ENCODE measurements around the gene MT1M. TPM values are rescaled to one million over a fixed set of nuclear protein-coding genes. Genes with fewer than 3 reads are reported as not detected.
A peak's percentile ranks its signal among the peaks of the same experiment; 100 is the strongest.
"Not testable (repeated sequence)": the region's sequence is repeated elsewhere in the genome, so short reads cannot be mapped to it uniquely, and the experiment has no call there.

Gene MT1M
- total and polyA plus RNA-seq, 4 experiments from 2014 or later: not detected

- Mint-ChIP-seq H3K27me3 (peaks cover 33 to 46% of the 10 kb centered on the region in 2 donors), H3K4me3 (peak within 1 kb of the TSS in 6 of 8 donors; percentile 21 to 76 (median 31)), H3K27ac (peak within 1 kb of the TSS in 1 of 7 donors; percentile 38), H3K36me3 (peaks cover 1 to 6% of the 10 kb centered on the region in 2 donors), H3K9me3 (no peaks in the 10 kb centered on the region), H3K4me1 (peaks cover 9 to 29% (median 18%) of the 10 kb centered on the region in 4 donors)
- no peak for DNase-seq
- Histone ChIP-seq H3K9me3 (ENCODE audit: control insufficient read depth in 1 of 2, low read length in 2 of 2) (no peaks in the 10 kb centered on the region), H3K27me3 (ENCODE audit: insufficient read depth, low read length) (peaks cover 32% of the 10 kb centered on the region), H3K27ac (ENCODE audit: low read depth, low read length) (no peak within 1 kb of the TSS), H3K4me1 (ENCODE audit: insufficient read depth, low read length) (peaks cover 18% of the 10 kb centered on the region), H3K36me3 (ENCODE audit: insufficient read depth, low read length) (no peaks in the 10 kb centered on the region), H3K4me3 (ENCODE audit: low read length in 2 of 2) (no peak within 1 kb of the TSS)
- ChIA-PET CTCF (ENCODE audit: partially characterized antibody) (no interaction called here), POLR2A (ENCODE audit: partially characterized antibody) (interaction anchor here (0.9 kb wide), 1 partner anchor 24 kb away, joined by 3 read pairs; no protein-coding TSS in a partner anchor)
- intact Hi-C loops (cut with micrococcal nuclease): no loop called here
These were observed 35.4 kb downstream of the MT1M start, which contains the start of gene MT1G for GRCh38 chr16:56667581-56668571. Gene MT1G (minus strand): TSS chr16:56668065. CDS start chr16:56667993, 72 bp downstream.

GRCh38 chr16:56669005-56669839 lies 36.8 kb downstream of the MT1M start, which contains the start of gene MT1H:
Gene MT1H (plus strand): TSS chr16:56669814. CDS start chr16:56669885, 71 bp downstream.
- intact Hi-C loops (cut with micrococcal nuclease): no loop called here
- Mint-ChIP-seq H3K4me3 (peak within 1 kb of the TSS in 4 of 8 donors; percentile 17 to 76 (median 41)), H3K9me3 (no peaks in the 10 kb centered on the region), H3K4me1 (peaks cover 4 to 23% (median 15%) of the 10 kb centered on the region in 4 donors), H3K36me3 (peaks cover 1 to 6% of the 10 kb centered on the region in 2 donors), H3K27ac (no peak within 1 kb of the TSS), H3K27me3 (peaks cover 33 to 52% of the 10 kb centered on the region in 2 donors)
- CTCF ChIA-PET (ENCODE audit: partially characterized antibody): interaction anchor here (1.5 kb wide), 1 partner anchor 93 kb away, joined by 3 read pairs; no protein-coding TSS in a partner anchor
- Histone ChIP-seq H3K27me3 (ENCODE audit: insufficient read depth, low read length) (peaks cover 32% of the 10 kb centered on the region), H3K36me3 (ENCODE audit: insufficient read depth, low read length) (no peaks in the 10 kb centered on the region), H3K9me3 (ENCODE audit: control insufficient read depth in 1 of 2, low read length in 2 of 2) (no peaks in the 10 kb centered on the region), H3K4me1 (ENCODE audit: insufficient read depth, low read length) (peaks cover 13% of the 10 kb centered on the region), H3K27ac (ENCODE audit: low read depth, low read length) (no peak within 1 kb of the TSS), H3K4me3 (ENCODE audit: low read length in 2 of 2) (no peak within 1 kb of the TSS)
- POLR2A ChIA-PET (ENCODE audit: partially characterized antibody): interaction anchor here (1.3 to 1.4 kb wide), 2 partner anchors 10 to 13 kb away, joined by 3 read pairs; partner anchors contain the start of gene MT1X
- no peak for DNase-seq

GRCh38 chr16:56669840-56670619 lies 37.6 kb downstream of the MT1M start:
- H3K4me3 Mint-ChIP-seq: no peak overlapping the region

GRCh38 chr16:56670620-56670934 lies 38.1 kb downstream of the MT1M start:
- no peak overlapping the region for H3K4me3 Mint-ChIP-seq
- intact Hi-C loops (cut with micrococcal nuclease): no loop called here

More at GRCh38 chr16:56669840-56670619, 37.6 kb downstream of the MT1M start:
- CTCF ChIA-PET (ENCODE audit: partially characterized antibody): interaction anchor here (1.5 kb wide), 1 partner anchor 94 kb away, joined by 3 read pairs; no protein-coding TSS in a partner anchor
- Mint-ChIP-seq H3K27ac (no peak overlapping the region), H3K36me3 (peaks cover 0 to 4% of the 10 kb centered on the region in 2 donors), H3K9me3 (no peaks in the 10 kb centered on the region), H3K4me1 (peaks cover 4 to 23% (median 16%) of the 10 kb centered on the region in 4 donors), H3K27me3 (peaks cover 33 to 54% of the 10 kb centered on the region in 2 donors)
- H3K27me3 ChIP-seq (ENCODE audit: insufficient read depth, low read length): peaks cover 32% of the 10 kb centered on the region
- no peaks in the 10 kb centered on the region for H3K9me3 ChIP-seq (ENCODE audit: control insufficient read depth in 1 of 2, low read length in 2 of 2)
- DNase-seq: no peak
- no peaks in the 10 kb centered on the region for H3K36me3 ChIP-seq (ENCODE audit: insufficient read depth, low read length)
- H3K27ac ChIP-seq (ENCODE audit: low read depth, low read length): no peak overlapping the region
- intact Hi-C loops (cut with micrococcal nuclease): no loop called here
- no peak overlapping the region for H3K4me3 ChIP-seq (ENCODE audit: low read length in 2 of 2)
- POLR2A ChIA-PET (ENCODE audit: partially characterized antibody): interaction anchor here (0.6 to 1.4 kb wide), 3 partner anchors 9 to 32 kb away, joined by 3 read pairs; partner anchors contain the start of gene MT1X
- peaks cover 13% of the 10 kb centered on the region for H3K4me1 ChIP-seq (ENCODE audit: insufficient read depth, low read length)

GRCh38 chr16:56671691-56672090 lies 39.2 kb downstream of the MT1M start:
- H3K36me3 Mint-ChIP-seq; H3K36me3 ChIP-seq (ENCODE audit: insufficient read depth, low read length); POLR2A ChIA-PET (ENCODE audit: partially characterized antibody); H3K4me3 ChIP-seq (ENCODE audit: low read length in 2 of 2); H3K27ac Mint-ChIP-seq; H3K4me3 Mint-ChIP-seq; H3K9me3 Mint-ChIP-seq; DNase-seq; H3K27ac ChIP-seq (ENCODE audit: low read depth, low read length); H3K9me3 ChIP-seq (ENCODE audit: control insufficient read depth in 1 of 2, low read length in 2 of 2); CTCF ChIA-PET (ENCODE audit: partially characterized antibody); intact Hi-C loops (cut with micrococcal nuclease): not testable (repeated sequence)
- peaks cover 12 to 32% (median 22%) of the 10 kb centered on the region in 4 donors for H3K4me1 Mint-ChIP-seq
- Histone ChIP-seq H3K27me3 (ENCODE audit: insufficient read depth, low read length) (peaks cover 32% of the 10 kb centered on the region), H3K4me1 (ENCODE audit: insufficient read depth, low read length) (peaks cover 22% of the 10 kb centered on the region)
- peaks cover 28 to 55% of the 10 kb centered on the region in 2 donors for H3K27me3 Mint-ChIP-seq

More at GRCh38 chr16:56670620-56670934, 38.1 kb downstream of the MT1M start:
- H3K9me3 Mint-ChIP-seq: no peaks in the 10 kb centered on the region
- ChIA-PET CTCF (ENCODE audit: partially characterized antibody) (no interaction called here), POLR2A (ENCODE audit: partially characterized antibody) (interaction anchor here (0.6 kb wide), 1 partner anchor 31 kb away, joined by 3 read pairs; no protein-coding TSS in a partner anchor)
- H3K27ac Mint-ChIP-seq: no peak overlapping the region
- H3K4me1 Mint-ChIP-seq: peaks cover 8 to 27% (median 20%) of the 10 kb centered on the region in 4 donors
- H3K4me3 ChIP-seq (ENCODE audit: low read length in 2 of 2): no peak overlapping the region
- H3K4me1 ChIP-seq (ENCODE audit: insufficient read depth, low read length): peaks cover 16% of the 10 kb centered on the region
- H3K27me3 ChIP-seq (ENCODE audit: insufficient read depth, low read length): peaks cover 32% of the 10 kb centered on the region
- H3K36me3 Mint-ChIP-seq: peaks cover 0 to 4% of the 10 kb centered on the region in 2 donors
- no peaks in the 10 kb centered on the region for H3K36me3 ChIP-seq (ENCODE audit: insufficient read depth, low read length)
- no peaks in the 10 kb centered on the region for H3K9me3 ChIP-seq (ENCODE audit: control insufficient read depth in 1 of 2, low read length in 2 of 2)
- no peak for DNase-seq
- no peak overlapping the region for H3K27ac ChIP-seq (ENCODE audit: low read depth, low read length)
- H3K27me3 Mint-ChIP-seq: peaks cover 33 to 58% of the 10 kb centered on the region in 2 donors

GRCh38 chr16:56672171-56672570 lies 39.7 kb downstream of the MT1M start:
- H3K27ac Mint-ChIP-seq; intact Hi-C loops (cut with micrococcal nuclease); H3K4me3 Mint-ChIP-seq; H3K36me3 ChIP-seq (ENCODE audit: insufficient read depth, low read length); H3K9me3 ChIP-seq (ENCODE audit: control insufficient read depth in 1 of 2, low read length in 2 of 2); H3K27ac ChIP-seq (ENCODE audit: low read depth, low read length); POLR2A ChIA-PET (ENCODE audit: partially characterized antibody); DNase-seq; H3K36me3 Mint-ChIP-seq; H3K4me3 ChIP-seq (ENCODE audit: low read length in 2 of 2); H3K9me3 Mint-ChIP-seq: not testable (repeated sequence)
- CTCF ChIA-PET (ENCODE audit: partially characterized antibody): interaction anchor here (2.2 kb wide), 1 partner anchor 71 kb away, joined by 5 read pairs; no protein-coding TSS in a partner anchor
- Mint-ChIP-seq H3K27me3 (peaks cover 27 to 52% of the 10 kb centered on the region in 2 donors), H3K4me1 (peaks cover 12 to 32% (median 22%) of the 10 kb centered on the region in 4 donors)
- peaks cover 30% of the 10 kb centered on the region for H3K27me3 ChIP-seq (ENCODE audit: insufficient read depth, low read length)
- peaks cover 22% of the 10 kb centered on the region for H3K4me1 ChIP-seq (ENCODE audit: insufficient read depth, low read length)

Data from CD4-positive, alpha-beta memory T cell (primary cell).